NCI-H460 (cell line): ENCODE measurements around the gene MICOS13. TPM values are rescaled to one million over a fixed set of nuclear protein-coding genes. Genes with fewer than 3 reads are reported as not detected.

Experiments
- DNase-seq: peaks from one replicate; pipeline ENCODE4 v3.0.0-alpha.2; 2016; ENCODE audit warnings: low read depth; ENCODE audit errors: extremely low read depth
- polyA plus RNA-seq: library from polyadenylated mRNA; depleted of rRNA; stranded (reverse); fragments of >200 nt; gene quantifications from 2 replicates; pipeline ENCODE4 v1.2.3, GENCODE V29; 2014; cell fraction: nucleus; rRNA removed
- total RNA-seq: library from RNA; depleted of rRNA; stranded (reverse); fragments of >200 nt; shearing (Covaris generic); gene quantifications from 2 replicates; pipeline ENCODE4 v1.2.3, GENCODE V29; 2014; rRNA removed

MICOS13 gene, protein sequence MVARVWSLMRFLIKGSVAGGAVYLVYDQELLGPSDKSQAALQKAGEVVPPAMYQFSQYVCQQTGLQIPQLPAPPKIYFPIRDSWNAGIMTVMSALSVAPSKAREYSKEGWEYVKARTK
- 31.4 and 35.8 TPM in 2 replicates for total RNA-seq
- polyA plus RNA-seq: 32.2 and 43.2 TPM in 2 replicates

DNA sequence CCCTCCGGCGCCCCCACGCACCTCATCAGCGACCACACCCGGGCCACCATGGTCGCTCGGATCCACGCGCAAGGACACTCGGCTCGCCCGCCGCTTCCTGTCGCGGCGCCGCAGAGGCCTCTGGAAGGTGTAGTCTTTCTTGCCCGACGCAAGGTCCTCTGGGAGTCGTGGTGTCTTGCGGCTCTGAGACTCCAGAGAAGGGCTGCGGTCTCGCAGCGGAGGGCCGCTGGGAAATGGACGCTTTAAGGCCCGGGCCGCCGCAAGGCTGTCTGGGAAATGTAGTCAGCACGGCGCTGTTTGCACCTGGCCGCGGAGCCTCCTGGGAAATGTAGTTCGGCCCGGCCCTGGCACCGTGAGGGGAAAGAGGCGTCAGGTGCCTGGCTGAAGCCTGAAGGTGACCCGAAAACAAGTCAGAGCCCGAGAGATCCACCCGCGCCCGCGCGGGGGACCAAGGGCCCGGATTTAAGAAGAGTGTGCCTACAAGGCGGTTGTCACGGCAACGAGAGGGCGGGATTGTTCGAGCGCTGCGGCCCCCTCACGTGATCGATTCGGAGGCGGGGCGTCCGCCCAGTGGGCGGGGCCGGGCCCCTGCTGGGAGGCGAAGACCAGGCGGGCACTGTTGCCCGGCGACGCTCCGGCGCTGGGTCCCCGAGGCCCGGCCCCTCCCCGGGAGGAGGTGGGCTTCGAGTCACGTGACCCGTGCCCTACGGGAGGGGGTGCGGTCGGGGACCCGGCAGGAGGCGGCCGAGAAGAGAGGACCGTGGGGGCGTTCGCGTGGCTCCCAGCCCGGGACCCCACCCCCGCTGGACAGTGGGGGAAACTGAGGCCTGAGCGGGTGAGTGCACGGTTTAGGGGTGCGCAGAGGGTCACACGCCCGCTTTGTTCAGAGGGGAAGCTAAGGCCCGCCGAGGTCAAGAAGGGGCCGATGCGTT, at the start of gene MICOS13, which contains the start of gene HSD11B1L:
Gene MICOS13 (minus strand): TSS at position 80 of the 932 bp plus-strand sequence. CDS start 30 bp downstream, at position 50.
Gene HSD11B1L (plus strand): TSS at position 591 of the 932 bp plus-strand sequence. CDS start 3,806 bp downstream, outside the sequence.
- peak; percentile 96 for DNase-seq

- no peak for DNase-seq
These were observed 47.2 kb upstream of the MICOS13 start for GRCh38 chr19:5727453-5728050.

DNA sequence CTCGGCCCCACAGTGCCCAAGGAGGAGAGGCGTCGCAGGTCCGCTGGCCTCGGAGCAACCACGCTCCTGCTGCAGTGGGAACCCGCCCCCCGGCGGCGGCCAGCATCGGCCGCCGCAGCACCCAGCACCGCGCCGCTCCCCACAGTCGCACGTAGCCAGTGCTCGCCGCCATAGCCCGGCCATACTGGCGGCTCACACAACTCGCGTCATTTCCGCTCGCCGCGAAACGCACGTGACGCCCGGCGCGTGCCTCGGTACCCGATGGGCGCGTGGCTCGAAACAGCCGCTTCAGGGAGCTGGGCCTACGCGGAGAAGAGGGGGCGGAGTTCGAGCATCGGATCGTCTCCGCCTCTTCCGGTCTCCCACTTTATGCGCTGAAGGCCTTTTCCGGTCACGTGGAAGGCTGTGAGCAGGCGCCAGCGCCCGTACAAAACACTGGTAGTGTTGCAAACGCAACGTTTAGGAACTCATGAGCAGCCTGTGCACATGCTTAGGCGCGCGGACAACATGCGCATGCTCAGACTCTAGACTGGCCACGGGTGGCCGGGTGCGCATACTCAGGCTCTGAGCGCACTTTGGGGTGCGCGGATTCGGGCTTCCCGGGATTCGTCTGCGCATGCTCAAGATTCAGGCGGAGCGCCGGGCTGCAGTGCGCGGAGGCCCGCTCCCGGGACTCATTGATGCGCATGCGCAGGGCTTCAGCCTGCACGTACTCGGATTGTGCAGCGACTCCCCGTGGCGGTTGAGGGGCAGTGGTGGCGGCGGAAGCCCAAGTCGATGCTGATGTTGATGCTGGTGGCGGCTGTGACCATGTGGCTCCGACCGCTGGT, 39.9 kb upstream of the MICOS13 start, which contains the start of the genes CATSPERD and LONP1:
Gene CATSPERD (plus strand): TSS at position 677 of the 830 bp plus-strand sequence. CDS start 101 bp downstream, at position 778.
Gene LONP1 (minus strand): TSS at position 186 of the 830 bp plus-strand sequence. CDS start 14 bp downstream, at position 172.
- DNase-seq: peak; percentile 97

DNA sequence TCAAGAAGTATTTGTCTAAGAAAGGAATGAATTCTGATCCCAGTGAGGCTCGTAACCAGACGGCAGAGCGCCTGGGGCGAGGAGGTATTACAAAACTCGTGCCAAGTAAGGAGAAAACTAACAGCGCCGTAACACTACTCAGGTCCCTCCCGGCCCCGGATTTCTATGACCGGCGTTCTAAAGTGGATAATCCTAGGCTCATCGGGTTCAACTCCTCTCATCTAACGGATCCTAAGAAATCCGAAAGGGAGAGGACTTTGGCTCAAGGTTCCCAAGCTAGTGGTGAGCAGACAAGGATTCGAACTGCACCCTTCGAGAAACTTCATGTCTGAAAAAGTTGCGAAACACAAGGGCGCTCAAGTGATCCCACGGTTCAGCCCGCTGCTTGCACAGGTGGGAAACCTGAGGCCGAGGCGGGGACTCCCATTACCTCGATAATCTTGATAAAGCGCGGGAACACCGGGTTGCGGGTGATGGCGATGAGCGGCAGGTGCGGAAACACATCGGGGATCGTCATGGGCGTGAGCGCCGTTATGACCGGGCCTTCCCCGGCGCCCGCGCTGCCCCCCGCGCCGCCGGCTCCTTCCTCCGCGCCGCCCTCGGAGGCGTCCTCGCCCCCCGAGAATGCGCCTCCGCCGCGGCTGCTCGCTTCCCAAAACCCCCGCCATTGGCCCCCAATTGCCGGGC, 39.1 kb upstream of the MICOS13 start:
- DNase-seq: no peak

- DNase-seq: peak; percentile 84
These were observed 38.4 kb upstream of the MICOS13 start for GRCh38 chr19:5718579-5719273.

DNA sequence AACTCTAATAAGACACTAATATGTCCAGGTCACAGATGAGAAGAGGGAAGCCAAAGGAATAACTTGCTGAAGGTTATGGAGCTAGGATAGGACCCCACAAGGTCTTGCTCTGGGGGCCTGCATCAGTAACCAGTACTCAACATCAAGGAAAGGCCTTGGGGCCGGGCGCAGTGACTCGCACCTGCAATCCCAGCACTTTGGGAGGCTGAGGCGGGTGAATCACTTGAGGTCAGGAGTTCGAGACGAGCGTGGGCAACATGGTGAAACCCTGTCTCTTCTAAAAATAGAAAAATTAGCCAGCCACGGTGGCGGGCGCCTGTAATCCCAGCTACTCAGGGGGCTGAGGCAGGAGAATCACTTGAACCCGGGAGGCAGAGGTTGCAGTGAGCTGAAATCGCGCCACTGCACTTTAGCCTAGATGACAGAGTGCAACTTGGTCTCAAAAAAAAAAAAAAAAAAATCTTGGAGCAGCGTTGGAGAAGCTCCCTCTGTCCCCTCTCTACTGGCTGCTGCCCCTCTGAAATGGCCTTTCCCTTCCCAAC, 37.8 kb upstream of the MICOS13 start:
- DNase-seq: no peak

DNA sequence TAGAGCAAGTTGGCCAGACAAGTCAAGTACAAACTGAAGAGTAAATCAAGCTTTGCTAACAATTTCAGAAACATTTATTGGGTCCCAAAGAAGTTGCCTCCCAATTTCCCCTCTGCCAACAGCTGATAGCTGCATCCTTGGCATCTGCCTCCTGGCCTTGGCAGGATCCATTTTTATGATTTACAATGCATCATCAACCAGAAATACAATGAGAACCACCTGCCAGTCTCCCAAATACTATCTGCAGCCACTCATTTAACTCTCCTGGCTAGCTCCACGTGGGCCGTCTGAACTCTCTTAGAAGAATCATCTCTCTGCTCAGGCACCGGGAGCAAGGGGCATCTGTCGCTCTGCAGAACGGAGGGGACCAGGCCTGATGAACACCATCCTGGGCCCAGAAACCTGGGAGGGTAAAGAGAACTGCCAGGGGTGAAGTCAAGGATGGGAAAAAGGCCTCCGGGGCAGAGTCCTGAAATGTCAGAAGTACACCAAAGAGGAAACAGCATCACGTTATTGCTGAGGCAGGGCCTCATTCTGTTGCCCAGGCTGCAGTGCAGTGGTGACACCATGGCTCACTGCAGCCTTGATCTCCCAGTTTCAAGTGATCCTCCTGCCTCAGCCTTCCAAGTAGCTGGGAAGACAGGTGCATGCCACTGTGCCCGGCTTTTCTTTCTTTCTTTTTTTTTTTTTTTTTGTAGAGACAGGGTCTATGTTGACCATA, 37.1 kb upstream of the MICOS13 start:
- DNase-seq: no peak

DNA sequence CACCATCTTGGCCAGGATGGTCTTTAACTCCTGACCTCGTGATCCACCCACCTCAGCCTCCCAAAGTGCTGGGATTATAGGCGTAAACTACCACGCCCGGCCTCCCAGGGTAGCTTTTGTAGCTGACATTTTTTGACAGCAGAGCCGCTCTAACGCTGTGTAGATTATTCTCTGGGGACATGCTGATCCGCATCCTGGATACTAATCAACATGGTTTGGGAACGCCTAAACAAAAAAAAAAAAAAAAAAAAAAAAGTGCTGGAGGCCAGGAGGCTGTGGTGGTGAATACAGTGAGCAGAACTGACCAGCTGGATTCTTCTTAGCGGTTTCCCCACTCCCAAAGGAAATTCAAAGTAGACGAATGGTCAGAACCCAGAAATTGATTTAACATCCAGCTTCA, 34.5 kb upstream of the MICOS13 start:
- DNase-seq: no peak

DNA sequence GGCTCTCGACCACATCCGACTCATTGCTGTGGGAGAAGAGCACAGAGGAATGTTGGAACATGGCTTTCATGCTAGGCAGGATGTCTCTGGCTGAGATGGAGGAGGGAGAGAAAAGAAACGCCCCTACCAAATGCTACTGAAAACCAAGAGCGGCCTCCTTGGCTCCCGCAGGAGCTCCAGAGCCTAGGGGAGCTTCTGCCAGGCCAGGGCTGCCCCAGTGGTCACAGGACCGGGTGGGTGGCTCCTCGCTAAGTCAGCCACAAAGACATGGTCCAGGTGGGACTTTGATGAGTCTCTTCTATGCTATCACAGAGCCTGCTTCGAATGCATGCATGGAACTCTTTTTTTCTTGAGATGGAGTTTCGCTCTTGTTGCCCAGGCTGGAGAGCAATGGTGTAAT, 32.9 kb upstream of the MICOS13 start:
- no peak for DNase-seq

- DNase-seq: no peak
These were observed 31.4 kb upstream of the MICOS13 start for GRCh38 chr19:5711713-5712161.

DNA sequence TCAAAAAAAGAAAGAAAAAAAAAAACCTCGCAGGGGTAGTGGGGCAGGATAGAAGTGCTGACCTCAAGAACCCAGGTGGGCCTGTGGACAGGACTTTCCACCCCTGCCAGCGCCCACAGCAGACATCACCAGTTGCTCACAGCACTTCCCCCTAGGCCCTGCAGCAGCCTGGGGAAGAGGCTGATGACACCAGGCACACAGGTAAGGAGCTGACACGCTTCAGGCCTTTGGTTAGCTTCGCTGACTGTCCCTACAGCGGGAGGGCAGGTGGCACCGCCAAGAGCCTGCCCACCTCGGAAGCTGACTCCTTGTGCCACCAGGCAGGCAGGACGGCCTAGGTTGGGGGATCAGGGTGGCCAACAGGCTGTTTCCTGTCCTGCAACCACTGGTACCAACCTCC, 30.7 kb upstream of the MICOS13 start:
- no peak for DNase-seq

DNA sequence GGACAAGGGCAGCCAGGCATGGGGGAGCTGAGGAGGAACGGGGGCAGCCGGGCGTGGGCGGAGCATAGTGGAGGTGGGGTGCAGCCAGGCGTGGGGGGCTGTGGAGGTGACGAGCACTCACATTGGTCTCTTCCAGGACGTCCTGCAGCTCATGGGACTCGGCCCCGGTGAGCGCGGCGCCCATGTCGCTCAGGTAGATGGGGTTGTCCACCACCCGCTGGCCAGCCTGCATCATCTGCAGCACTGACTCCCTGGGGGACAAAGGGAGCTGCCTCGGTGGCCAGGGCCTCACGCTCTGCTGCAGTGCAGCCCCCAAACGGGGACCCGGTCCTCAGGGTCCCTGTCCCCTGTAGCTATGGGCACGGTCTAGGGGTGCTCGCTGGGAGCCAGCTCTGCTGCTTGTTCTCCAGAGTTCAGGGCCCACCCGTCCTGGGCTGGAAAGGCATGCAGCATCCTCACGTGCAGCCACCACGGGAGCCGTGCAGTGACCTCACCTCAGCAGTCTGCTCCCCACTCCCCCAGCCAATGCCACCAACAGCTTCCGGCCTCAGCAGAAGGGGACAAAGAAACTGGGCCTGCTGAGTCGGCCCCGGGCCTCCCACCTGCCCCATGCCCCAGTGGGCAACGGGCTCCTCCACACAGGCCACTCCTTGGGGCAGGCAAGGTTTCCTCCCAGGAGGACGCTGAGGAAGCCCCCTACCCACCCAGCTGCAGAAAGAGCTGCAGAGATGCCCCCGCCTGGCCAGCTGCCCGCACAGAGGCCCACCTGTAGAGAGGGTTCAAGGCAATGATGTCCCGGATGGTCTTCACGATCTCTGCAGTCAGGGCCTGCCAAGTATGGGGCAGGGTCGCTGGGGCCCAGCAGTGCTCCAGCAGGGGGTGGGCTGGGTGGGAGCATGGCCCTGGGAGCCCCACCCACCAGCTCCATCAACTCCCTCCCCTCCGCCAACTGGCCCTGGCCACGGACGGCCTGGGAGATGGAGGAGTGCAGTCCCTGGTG, 27.6 kb upstream of the MICOS13 start:
- no peak for DNase-seq

GRCh38 chr19:5706876-5707573, 26.7 kb upstream of the MICOS13 start:
- no peak for DNase-seq

- DNase-seq: no peak
These were observed 25.2 kb upstream of the MICOS13 start for GRCh38 chr19:5705552-5705951.

DNA sequence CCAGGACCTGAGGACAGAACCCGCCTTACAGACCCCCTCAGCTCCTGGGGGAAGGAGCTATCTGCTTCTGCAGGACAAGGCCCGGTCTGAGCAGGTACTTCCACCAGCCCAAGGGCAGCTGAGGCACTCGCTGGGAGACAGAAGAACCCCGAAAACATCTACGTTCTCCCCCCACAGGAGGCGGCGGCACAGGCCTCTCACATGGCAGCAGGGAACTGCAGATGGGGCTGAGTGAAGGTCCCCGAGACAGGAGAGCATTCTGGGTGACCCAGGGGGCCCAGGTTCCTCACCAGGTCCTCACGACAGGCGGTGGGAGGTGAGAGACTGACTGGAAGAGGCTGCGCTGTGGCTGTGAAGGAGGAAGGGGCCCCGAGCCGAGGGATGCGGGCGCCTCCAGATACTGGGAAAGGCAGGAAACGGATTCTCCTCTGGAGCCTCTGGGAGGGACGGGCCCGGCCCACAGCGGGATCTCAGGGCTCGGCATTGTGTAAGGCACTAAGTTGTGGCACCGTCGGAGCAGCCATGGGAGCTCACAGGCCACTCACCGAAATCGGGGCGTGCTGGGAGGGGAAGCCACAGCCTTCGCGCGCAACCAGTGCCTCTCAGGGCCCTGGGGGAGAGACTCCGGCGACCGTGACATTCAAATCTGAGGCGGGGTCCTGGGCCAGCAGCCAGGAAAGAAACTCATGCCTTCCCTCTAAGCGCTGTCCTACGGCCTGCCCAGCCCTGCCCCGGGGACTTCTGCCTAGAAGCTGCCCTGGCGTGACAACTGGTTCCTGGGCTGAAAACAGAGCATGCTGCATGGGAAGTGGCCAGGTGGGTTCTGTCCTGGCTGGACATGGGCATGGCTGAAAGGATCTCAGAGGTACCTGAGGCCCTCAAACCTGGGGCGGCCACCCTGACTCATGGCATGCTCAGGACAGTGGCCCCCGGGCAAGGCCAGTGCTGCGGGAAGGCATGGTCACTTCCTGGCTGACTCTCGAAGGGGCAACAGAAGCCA, 23.8 kb upstream of the MICOS13 start:
- DNase-seq: no peak
